D341Med (cell line): ENCODE data around the gene EPGN.
"Not testable (repeated sequence)": the region's sequence is repeated elsewhere in the genome, so short reads cannot be mapped to it uniquely, and the experiment has no call there.

Source experiments
- DNase-seq: peaks from one replicate; pipeline ENCODE4 v3.0.0; 2012; ENCODE audit warnings: low spot score

Gene EPGN

DNA sequence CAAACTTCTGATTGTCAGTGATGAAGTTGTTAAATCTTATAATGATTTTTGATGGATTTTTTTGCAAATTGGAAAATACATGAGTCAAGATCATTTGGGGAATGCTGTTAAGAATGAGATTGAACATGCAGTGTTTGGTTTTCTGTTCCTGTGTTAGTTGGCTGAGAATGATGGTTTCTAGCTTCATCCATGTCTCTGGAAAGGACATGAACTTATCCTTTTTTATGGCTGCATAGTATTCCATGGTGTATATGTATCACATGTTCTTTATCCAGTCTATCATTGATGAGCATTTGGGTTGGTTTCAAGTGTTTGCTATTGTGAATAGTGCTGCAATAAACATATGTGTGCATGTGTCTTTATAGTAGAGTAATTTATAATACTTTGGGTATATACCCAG lies 32.2 kb downstream of the EPGN start:
- not testable (repeated sequence) for DNase-seq

GRCh38 chr4:74344031-74344430 lies 35.8 kb downstream of the EPGN start:
- no peak for DNase-seq

- no peak for DNase-seq
Observed at GRCh38 chr4:74353858-74354257, 45.6 kb downstream of the EPGN start.

DNA sequence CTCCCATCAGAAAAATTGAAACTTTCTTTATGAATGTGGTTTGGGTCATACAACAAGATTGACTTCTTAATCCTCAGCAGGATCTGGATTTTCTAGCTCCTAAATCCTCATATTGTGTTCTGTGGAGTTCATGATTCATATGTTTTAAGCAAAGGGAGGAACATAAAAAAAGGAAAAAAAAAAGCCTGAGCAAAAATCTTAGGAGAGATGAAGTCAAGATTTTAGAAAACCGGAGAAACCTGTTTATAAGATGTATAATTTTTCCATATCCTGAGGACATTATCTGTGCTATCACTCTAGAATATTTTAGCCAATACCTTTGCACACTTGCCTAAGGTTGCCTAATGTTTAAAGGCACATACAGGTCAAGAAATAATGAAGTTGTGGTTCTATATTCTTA lies 49.7 kb downstream of the EPGN start:
- no peak for DNase-seq

- no peak for DNase-seq
Observed at GRCh38 chr4:74361671-74362070, 53.4 kb downstream of the EPGN start.

GRCh38 chr4:74362347-74362746 lies 54.1 kb downstream of the EPGN start:
- no peak for DNase-seq

GRCh38 chr4:74364256-74364651 lies 56.0 kb downstream of the EPGN start:
- DNase-seq, result no peak

GRCh38 chr4:74364652-74365491 lies 56.6 kb downstream of the EPGN start, which contains the start of gene EREG:
TSS of gene EREG (plus strand) at chr4:74365145. CDS start at chr4:74365309, 164 bp downstream.
- DNase-seq, result no peak

GRCh38 chr4:74365761-74366160 lies 57.5 kb downstream of the EPGN start:
- no peak for DNase-seq
